A549 (cell line): ENCODE measurements around the gene PAM16. TPM values are rescaled to one million over a fixed set of nuclear protein-coding genes. Genes with fewer than 3 reads are reported as not detected.

Experiments used
- ATAC-seq, 2 experiments: fragments of 200-7000 bp in 1 of 2; fragments of >200 bp in 1 of 2; cut with Nextera tagmentation in 1 of 2; cut with Tn5 transposase in 1 of 2; 3 replicates each; pipeline versions ENCODE4 v1.8.0 to v1.9.1; 2018 to 2020; ENCODE audit warnings: mild to moderate bottlenecking in 1 of 2, moderate library complexity in 1 of 2
- CTCF ChIA-PET: fragments of 300-600 bp; sonication (Branson Sonifier 250); formaldehyde crosslinking; extraction: SDS; loops from one replicate; lab custom pipeline; 2021; ENCODE audit warnings: antibody characterized with exemption, inconsistent platforms; lab: Yijun Ruan, JAX
- POLR2A ChIA-PET: fragments of 350-600 bp; formaldehyde crosslinking; extraction: SDS; loops from one replicate; lab custom pipeline; 2021; ENCODE audit warnings: antibody characterized with exemption, inconsistent platforms; lab: Yijun Ruan, JAX
- DNase-seq, 2 experiments: peaks; one replicate each; pipeline versions ENCODE4 v3.0.0 to v3.0.0-alpha.2; 2011 to 2016; ENCODE audit warnings: low read depth in 1 of 2, low spot score in 1 of 2
- FAIRE-seq: peaks from 2 replicates; lab custom pipeline; 2011; peaks lifted over from hg19 to GRCh38; lab: Jason Lieb, UNC
- H3K27ac ChIP-seq, 2 experiments: fragments of >200 bp; sonication (Bioruptor Twin); formaldehyde crosslinking; 3 replicates each; pipeline ENCODE4 v1.5.1; 2016 to 2017
- H3K4me1 ChIP-seq: fragments of >200 bp; sonication (Bioruptor Twin); formaldehyde crosslinking; 3 replicates; pipeline ENCODE4 v1.6.1; 2016
- H3K4me2 ChIP-seq: fragments of >200 bp; sonication (Bioruptor Twin); formaldehyde crosslinking; 3 replicates; pipeline ENCODE4 v1.6.1; 2016
- H3K4me3 ChIP-seq: fragments of >200 bp; sonication (Bioruptor Twin); formaldehyde crosslinking; 3 replicates; pipeline ENCODE4 v1.5.1; 2016
- H3K9me3 ChIP-seq: fragments of >200 bp; sonication (Bioruptor Twin); formaldehyde crosslinking; 3 replicates; pipeline ENCODE4 v1.6.1; 2016
- CBX8 ChIP-seq: fragments of 200-600 bp; sonication (generic); IDR thresholded peaks from 2 replicates; pipeline ENCODE4 v1.6.1; 2016
- EHF ChIP-seq: fragments of 250-450 bp; sonication (Bioruptor Pico); IDR thresholded peaks from 2 replicates; pipeline ENCODE4 v1.5.0; 2020; ENCODE audit warnings: mild to moderate bottlenecking
- EP300 ChIP-seq, 2 experiments: fragments of >200 bp; sonication (Bioruptor Twin); formaldehyde crosslinking; IDR thresholded peaks; 2 replicates in 1 of 2; 3 replicates in 1 of 2; pipeline ENCODE4 v1.6.1; 2016 to 2017
- ESRRA ChIP-seq: fragments of 150-350 bp; IDR thresholded peaks from 2 replicates; pipeline ENCODE4 v1.6.1; 2014; ENCODE audit warnings: mild to moderate bottlenecking, low read length, borderline replicate concordance
- GATA3 ChIP-seq: IDR thresholded peaks from 2 replicates; pipeline ENCODE4 v1.6.1; 2012; ENCODE audit warnings: borderline replicate concordance
- HEYL ChIP-seq: fragments of 250-450 bp; sonication (Bioruptor Pico); IDR thresholded peaks from 2 replicates; pipeline ENCODE4 v1.8.0; 2021; ENCODE audit warnings: mild to moderate bottlenecking, moderate library complexity
- HOXA7 ChIP-seq: fragments of 250-450 bp; sonication (Bioruptor Pico); IDR thresholded peaks from 2 replicates; pipeline ENCODE4 v1.5.0; 2020; ENCODE audit warnings: mild to moderate bottlenecking, moderate library complexity
- HOXB5 ChIP-seq: fragments of 250-450 bp; sonication (Bioruptor Pico); IDR thresholded peaks from 2 replicates; pipeline ENCODE4 v1.5.0; 2020; ENCODE audit warnings: mild to moderate bottlenecking, moderate library complexity
- JUN ChIP-seq, 2 experiments: fragments of >200 bp; sonication (Bioruptor Twin); formaldehyde crosslinking; IDR thresholded peaks; 2 replicates in 1 of 2; 3 replicates in 1 of 2; pipeline ENCODE4 v1.6.1; 2016 to 2017
- KDM5A ChIP-seq: fragments of 200-600 bp; sonication (generic); IDR thresholded peaks from 2 replicates; pipeline ENCODE4 v1.6.1; 2016; ENCODE audit warnings: antibody characterized with exemption, mild to moderate bottlenecking
- MAX ChIP-seq: IDR thresholded peaks from 2 replicates; pipeline ENCODE4 v1.6.1; 2012
- MAZ ChIP-seq: fragments of 150-350 bp; IDR thresholded peaks from 2 replicates; pipeline ENCODE4 v1.6.1; 2014; ENCODE audit warnings: antibody characterized with exemption, low read depth, low read length, borderline replicate concordance
- PBX3 ChIP-seq: IDR thresholded peaks from 2 replicates; pipeline ENCODE4 v1.6.1; 2012
- PHF8 ChIP-seq: fragments of 200-600 bp; sonication (generic); IDR thresholded peaks from 2 replicates; pipeline ENCODE4 v1.6.1; 2016; ENCODE audit warnings: low read depth, mild to moderate bottlenecking, antibody characterized with exemption, moderate library complexity, borderline replicate concordance
- SMC3 ChIP-seq: fragments of >200 bp; sonication (Bioruptor Twin); formaldehyde crosslinking; IDR thresholded peaks from 3 replicates; pipeline ENCODE4 v1.6.1; 2018; ENCODE audit warnings: inconsistent platforms
- TFCP2L1 ChIP-seq: fragments of 250-450 bp; sonication (Bioruptor Pico); IDR thresholded peaks from 2 replicates; pipeline ENCODE4 v1.5.0; 2021; ENCODE audit warnings: mild to moderate bottlenecking
- ZNF302 ChIP-seq: fragments of 250-450 bp; sonication (Bioruptor Pico); IDR thresholded peaks from 2 replicates; pipeline ENCODE4 v1.9.0; 2021; ENCODE audit warnings: inconsistent platforms, mild to moderate bottlenecking, moderate library complexity
- WGBS: methylation state at CpG from one replicate; pipeline ENCODE4 v1.1.6; 2017; ENCODE audit errors: missing lambda C conversion rate; 5-methylcytosine and 5-hydroxymethylcytosine counted together
- polyA plus RNA-seq, 4 experiments: library from polyadenylated mRNA; depleted of rRNA in 3 of 4; stranded (reverse); fragments of >200 nt; fragmentation: RNase III in 1 of 4; extraction: RNeasy Plus Mini Kit Qiagen cat#74134 plus additional on column Dnase treatment in 1 of 4; gene quantifications; 2 replicates in 3 of 4; 3 replicates in 1 of 4; pipeline ENCODE4 v1.2.3, GENCODE V29; 2011 to 2017
- TF ChIP-seq, protein P1 (sequence below): fragments of >200 bp; sonication (Bioruptor Twin); formaldehyde crosslinking; IDR thresholded peaks from 3 replicates; pipeline ENCODE4 v1.6.1; 2016
- TF ChIP-seq, protein P2 (sequence below): fragments of >200 bp; sonication (Bioruptor Twin); formaldehyde crosslinking; IDR thresholded peaks from 3 replicates; pipeline ENCODE4 v1.5.1; 2016

PAM16 gene
- polyA plus RNA-seq, 2 of the 4 experiments (the other 2 are of a cell fraction) = 55.1 to 59.1 TPM

- TF ChIP-seq MAX (peak; percentile 81), PBX3 (0 out of 2 replicates have a peak, but pooled peaks have one; percentile 24), GATA3 (no peak), KDM5A (no peak), CBX8 (no peak), TFCP2L1 (CRISPR knock-in tag) (no peak), EP300 (IDR thresholded peaks at IDR 0.05) (no peak), HEYL (CRISPR knock-in tag) (no peak), ZNF302 (no peak), ESRRA (no peak)
- TF ChIP-seq, protein P1, sequence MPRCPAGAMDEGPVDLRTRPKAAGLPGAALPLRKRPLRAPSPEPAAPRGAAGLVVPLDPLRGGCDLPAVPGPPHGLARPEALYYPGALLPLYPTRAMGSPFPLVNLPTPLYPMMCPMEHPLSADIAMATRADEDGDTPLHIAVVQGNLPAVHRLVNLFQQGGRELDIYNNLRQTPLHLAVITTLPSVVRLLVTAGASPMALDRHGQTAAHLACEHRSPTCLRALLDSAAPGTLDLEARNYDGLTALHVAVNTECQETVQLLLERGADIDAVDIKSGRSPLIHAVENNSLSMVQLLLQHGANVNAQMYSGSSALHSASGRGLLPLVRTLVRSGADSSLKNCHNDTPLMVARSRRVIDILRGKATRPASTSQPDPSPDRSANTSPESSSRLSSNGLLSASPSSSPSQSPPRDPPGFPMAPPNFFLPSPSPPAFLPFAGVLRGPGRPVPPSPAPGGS = peak; percentile 21; the same call in 1 of the 3 replicates
Observed at GRCh38 chr16:4316864-4317531, 34.1 kb downstream of the PAM16 start (continued).

DNA sequence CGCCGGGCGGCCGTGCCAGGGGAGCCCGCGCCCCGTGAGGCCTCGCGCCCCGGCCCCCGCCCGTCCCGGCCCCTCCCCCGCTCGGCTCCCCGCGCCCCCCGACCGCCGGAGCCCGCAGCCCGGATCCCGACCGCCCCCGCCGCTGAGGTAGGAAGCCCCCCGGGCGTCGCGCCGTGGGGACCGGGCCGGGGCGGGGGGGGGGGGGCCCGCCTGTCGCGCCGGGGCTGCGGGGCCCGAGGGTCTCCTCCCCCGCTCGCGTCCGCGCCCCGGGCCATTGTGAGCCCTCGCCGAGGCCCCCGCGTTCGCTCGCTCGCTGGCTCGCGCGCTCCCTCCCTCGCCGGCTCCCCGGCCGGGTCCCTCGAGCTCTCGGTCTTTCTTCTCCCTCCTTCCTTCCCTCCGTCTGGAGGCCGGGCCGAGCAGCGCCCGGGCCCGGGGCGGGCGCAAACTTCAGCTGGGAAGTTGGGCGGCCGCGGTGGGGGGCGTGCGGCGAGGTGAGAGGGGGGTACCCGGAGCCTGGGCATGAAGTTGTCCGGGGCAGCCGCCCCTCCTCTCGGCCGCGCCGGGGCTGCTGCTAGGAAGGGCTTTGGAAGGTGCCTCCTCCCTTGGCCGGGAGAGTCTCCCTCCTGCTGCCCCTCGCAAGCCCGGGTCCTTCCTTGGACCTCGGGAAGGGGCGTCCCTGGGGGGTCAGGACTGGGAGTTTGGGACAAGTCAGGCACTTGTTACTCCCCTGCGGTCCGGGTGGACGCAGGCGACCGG, 34.8 kb downstream of the PAM16 start:
- POLR2A ChIA-PET = interaction anchor here (0.6 to 2.7 kb wide), 11 partner anchors 8 to 303 kb away, joined by 3 to 15 read pairs (median 5); partner anchors contain the start of gene TFAP4
- Histone ChIP-seq H3K4me3 (peak overlapping the region; percentile 87), H3K9me3 (no peaks in the 10 kb centered on the region), H3K4me2 (peak overlapping the region; percentile 93), H3K4me1 (peaks cover 60% of the 10 kb centered on the region), H3K27ac (peak overlapping the region; percentile 96)
- CTCF ChIA-PET = interaction anchor here (1.2 to 20.1 kb wide), 7 partner anchors 8 to 87 kb away, joined by 4 to 423 read pairs (median 18); partner anchors contain the start of gene TFAP4
- FAIRE-seq (no peak), ATAC-seq (peak; percentile 3 to 15; a peak in 5 of 6 replicates), DNase-seq (no peak)
- TF ChIP-seq, protein P2, sequence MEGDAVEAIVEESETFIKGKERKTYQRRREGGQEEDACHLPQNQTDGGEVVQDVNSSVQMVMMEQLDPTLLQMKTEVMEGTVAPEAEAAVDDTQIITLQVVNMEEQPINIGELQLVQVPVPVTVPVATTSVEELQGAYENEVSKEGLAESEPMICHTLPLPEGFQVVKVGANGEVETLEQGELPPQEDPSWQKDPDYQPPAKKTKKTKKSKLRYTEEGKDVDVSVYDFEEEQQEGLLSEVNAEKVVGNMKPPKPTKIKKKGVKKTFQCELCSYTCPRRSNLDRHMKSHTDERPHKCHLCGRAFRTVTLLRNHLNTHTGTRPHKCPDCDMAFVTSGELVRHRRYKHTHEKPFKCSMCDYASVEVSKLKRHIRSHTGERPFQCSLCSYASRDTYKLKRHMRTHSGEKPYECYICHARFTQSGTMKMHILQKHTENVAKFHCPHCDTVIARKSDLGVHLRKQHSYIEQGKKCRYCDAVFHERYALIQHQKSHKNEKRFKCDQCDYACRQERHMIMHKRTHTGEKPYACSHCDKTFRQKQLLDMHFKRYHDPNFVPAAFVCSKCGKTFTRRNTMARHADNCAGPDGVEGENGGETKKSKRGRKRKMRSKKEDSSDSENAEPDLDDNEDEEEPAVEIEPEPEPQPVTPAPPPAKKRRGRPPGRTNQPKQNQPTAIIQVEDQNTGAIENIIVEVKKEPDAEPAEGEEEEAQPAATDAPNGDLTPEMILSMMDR = no peak
- 0 out of 2 replicates have a peak, but pooled peaks have one; percentile 8 for TF ChIP-seq PHF8
- WGBS = 0% methylated on average over 17 of the region's 93 CpGs

DNA sequence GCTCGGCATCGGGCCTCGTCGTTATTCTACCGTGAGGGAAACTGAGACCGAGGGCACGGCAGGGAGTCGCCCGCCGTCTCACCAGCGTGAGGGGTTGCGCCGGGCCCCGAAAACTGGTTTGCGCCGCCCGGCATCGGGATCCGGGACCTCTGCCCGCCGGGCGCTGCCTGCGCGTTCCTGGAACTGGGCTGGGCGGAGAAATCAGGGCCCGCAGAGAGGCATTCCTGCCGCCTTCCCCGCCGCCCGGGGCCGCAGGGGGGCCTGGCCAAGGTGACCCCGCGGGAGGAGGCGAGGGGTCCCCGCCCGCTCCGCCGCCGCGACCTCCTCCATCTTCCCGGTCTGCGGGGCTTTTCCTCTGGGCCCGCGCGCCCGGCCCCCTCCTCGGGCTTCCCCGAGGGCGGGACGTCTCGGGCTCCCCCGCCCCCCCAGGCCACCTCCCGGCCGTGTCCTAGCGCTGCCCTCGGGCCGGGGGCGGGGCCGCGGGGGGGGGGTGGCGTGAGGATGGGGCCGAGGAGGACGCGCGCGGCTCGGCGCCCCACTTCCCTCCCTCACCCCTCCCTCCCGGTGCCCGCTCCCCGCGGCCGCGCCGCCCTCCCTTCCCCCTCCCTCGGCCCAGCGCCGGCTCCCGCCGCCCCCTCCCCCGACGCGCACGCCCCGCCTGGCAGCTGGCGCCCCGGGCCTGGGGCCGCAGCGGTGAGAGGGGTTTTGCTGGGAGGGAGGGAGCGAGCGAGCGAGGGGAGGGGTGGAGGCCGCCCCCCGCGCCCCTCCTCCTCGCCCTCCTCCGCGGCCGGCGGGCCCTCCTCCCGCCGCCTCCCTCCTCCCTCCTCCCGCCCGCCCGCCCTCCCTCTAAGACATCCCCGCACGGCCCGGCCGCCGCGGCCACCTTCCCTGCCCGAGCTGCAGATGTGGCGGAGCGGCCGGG, 35.7 kb downstream of the PAM16 start, which contains the start of gene GLIS2:
TSS of gene GLIS2 (plus strand) at position 882 of the 922 bp plus-strand sequence. CDS start 16,214 bp downstream, outside the sequence.
- TF ChIP-seq TFCP2L1 (CRISPR knock-in tag) = 0 out of 2 replicates have a peak, but pooled peaks have one; percentile 3
- TF ChIP-seq GATA3 = peak; percentile 52
- peak; percentile 15; the same call in 1 of the 3 replicates for TF ChIP-seq SMC3
- TF ChIP-seq HOXA7 = no peak
- no peak for TF ChIP-seq HOXB5 (CRISPR knock-in tag)
- TF ChIP-seq MAZ = peak; percentile 61; the same call in 1 of the 2 replicates
- peak in 1 of 2 experiments; percentile 51; a peak in 2 of 5 replicates for TF ChIP-seq EP300 (IDR thresholded peaks at IDR 0.05)
- TF ChIP-seq, protein P1 = peak; percentile 73
- peak; percentile 78; the same call in 1 of the 2 replicates for TF ChIP-seq PHF8
- TF ChIP-seq JUN (IDR thresholded peaks at IDR 0.05) = peak; percentile 86 to 89
- TF ChIP-seq EHF (CRISPR knock-in tag) = no peak
- H3K4me3 ChIP-seq = peak within 1 kb of the TSS; percentile 87
- H3K9me3 ChIP-seq = no peaks in the 10 kb centered on the region
- CTCF ChIA-PET = interaction anchor here (0.7 to 20.1 kb wide), 10 partner anchors 16 to 101 kb away, joined by 3 to 423 read pairs (median 10); partner anchors contain the start of genes CORO7 and TFAP4
- ATAC-seq = peak; percentile 36 to 37
- POLR2A ChIA-PET = interaction anchor here (0.6 to 2.7 kb wide), 12 partner anchors 9 to 303 kb away, joined by 3 to 15 read pairs (median 5); partner anchors contain the start of gene TFAP4
- peak within 1 kb of the TSS; percentile 96 for H3K27ac ChIP-seq
- peaks cover 52% of the 10 kb centered on the region for H3K4me1 ChIP-seq
- peak; percentile 78 to 89 for DNase-seq
- peak within 1 kb of the TSS; percentile 93 for H3K4me2 ChIP-seq
- WGBS = 2% methylated on average over 22 of the region's 115 CpGs
- FAIRE-seq = no peak
